ENCODE results near the gene HTR4. TPM values are rescaled to one million over a fixed set of nuclear protein-coding genes. Genes with fewer than 3 reads are reported as not detected.

HTR4 gene
- polyA plus RNA-seq, 2 of the 4 experiments (the other 2 are of a cell fraction): not detected

DNA sequence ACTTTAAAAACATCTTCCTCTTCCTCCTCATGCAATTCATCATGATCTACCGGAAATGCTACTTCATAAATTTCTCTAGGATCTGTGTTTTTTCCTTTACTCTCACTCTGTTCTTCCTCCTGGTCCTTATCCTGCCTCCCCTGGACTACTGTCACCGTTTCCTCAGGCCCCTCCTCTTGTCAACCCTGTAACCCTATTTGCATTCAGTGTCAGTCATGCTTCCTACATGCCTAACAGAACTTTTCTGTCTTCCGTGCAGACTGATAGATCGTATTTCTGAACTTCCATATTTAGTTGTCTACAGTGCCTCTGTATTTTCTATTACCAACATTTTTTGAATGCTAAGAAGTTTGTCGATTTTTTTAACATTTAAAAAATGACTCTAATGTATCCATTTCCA is 27.3 kb downstream of the HTR4 start (continued):
- TF ChIP-seq, protein P1, sequence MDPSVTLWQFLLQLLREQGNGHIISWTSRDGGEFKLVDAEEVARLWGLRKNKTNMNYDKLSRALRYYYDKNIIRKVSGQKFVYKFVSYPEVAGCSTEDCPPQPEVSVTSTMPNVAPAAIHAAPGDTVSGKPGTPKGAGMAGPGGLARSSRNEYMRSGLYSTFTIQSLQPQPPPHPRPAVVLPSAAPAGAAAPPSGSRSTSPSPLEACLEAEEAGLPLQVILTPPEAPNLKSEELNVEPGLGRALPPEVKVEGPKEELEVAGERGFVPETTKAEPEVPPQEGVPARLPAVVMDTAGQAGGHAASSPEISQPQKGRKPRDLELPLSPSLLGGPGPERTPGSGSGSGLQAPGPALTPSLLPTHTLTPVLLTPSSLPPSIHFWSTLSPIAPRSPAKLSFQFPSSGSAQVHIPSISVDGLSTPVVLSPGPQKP (IDR thresholded peaks at IDR 0.05; ENCODE audit: low read depth, low read length): no peak
- TF ChIP-seq, protein P2, sequence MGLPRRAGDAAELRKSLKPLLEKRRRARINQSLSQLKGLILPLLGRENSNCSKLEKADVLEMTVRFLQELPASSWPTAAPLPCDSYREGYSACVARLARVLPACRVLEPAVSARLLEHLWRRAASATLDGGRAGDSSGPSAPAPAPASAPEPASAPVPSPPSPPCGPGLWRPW (IDR thresholded peaks at IDR 0.05): no peak
- no peak for TF ChIP-seq MAFK (IDR thresholded peaks at IDR 0.05; ENCODE audit: partially characterized antibody)

DNA sequence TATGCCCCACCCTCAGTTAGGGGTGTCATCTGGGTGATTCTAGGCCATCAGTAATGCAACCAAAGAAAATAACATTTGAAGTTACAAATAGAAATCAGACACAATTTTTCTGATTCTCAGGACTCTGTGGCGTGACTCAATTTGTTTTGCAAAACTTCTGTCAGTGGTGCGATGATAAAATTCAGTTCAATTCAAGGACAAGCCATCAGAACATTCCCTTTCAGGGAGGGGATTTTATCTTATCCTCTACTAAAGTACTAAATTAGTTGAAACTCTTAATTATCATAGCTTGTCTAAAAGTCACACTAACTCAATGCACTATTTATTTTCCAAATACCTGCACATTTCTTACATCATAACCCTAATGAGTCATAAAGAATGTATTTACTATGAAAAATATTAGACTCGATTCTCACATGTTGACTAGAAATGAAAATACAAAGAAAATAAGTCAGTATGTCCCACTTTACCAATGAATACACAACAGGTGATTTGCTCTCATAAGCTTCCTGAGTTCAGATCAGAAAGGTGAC is 28.2 kb downstream of the HTR4 start:
- FAIRE-seq: no peak
- Histone ChIP-seq H3K4me2 (no peak overlapping the region), H3K4me3 (no peak overlapping the region), H3K9me3 (no peaks in the 10 kb centered on the region), H3K27ac (no peak overlapping the region), H3K4me1 (no peaks in the 10 kb centered on the region)
- no peak for TF ChIP-seq RAD21 (conservative IDR thresholded peaks at IDR 0.05 in 1 of 2, IDR thresholded peaks at IDR 0.05 in 1 of 2)
- no peak for TF ChIP-seq POLR2A (IDR thresholded peaks at IDR 0.05; ENCODE audit: low read length)
- no peak for TF ChIP-seq JUNB (IDR thresholded peaks at IDR 0.05)
- TF ChIP-seq FOSL2 (IDR thresholded peaks at IDR 0.05): no peak
- TF ChIP-seq FOSL2 (CRISPR knock-in tag; IDR thresholded peaks at IDR 0.05): peak; percentile 12; the same call in 1 of the 2 replicates
- 15% methylated on average over 3 of the region's 3 CpGs for WGBS (ENCODE audit: missing lambda C conversion rate)
- ChIA-PET POLR2A (no interaction called here), CTCF (no interaction called here)
- ATAC-seq: no peak
- no peak for DNase-seq (ENCODE audit: low read depth in 1 of 2, low spot score in 1 of 2)

DNA sequence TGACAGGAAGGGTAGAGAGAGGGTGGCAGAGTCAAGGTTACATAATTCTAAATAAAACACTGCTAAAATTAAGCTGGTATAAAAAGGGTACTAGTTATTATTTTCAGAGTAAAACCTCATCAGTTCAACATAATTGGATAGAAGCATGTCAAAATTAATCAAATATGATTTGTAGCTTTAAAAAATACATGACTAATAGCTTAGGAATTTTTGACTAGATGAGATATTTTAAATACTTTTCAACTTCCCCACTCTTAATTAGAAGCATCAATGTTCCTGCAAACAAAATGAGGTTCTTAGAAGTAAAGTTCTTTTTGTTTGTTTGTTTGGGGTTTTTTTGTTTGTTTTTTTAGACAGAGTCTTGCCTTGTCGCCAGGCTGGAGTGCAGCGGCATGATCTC is 29.1 kb downstream of the HTR4 start:
- 40% methylated on average over 2 of the region's 2 CpGs for WGBS (ENCODE audit: missing lambda C conversion rate)
- ChIA-PET CTCF (interaction anchor here (1.0 kb wide), 1 partner anchor 9 kb away, joined by 3 read pairs; no protein-coding TSS in a partner anchor), POLR2A (no interaction called here)
- no peak overlapping the region for H3K27ac ChIP-seq
- H3K4me2 ChIP-seq: no peak overlapping the region
- H3K4me1 ChIP-seq: no peaks in the 10 kb centered on the region
- H3K9me3 ChIP-seq: no peaks in the 10 kb centered on the region
- ATAC-seq (no peak), DNase-seq (ENCODE audit: low read depth in 1 of 2, low spot score in 1 of 2) (no peak), FAIRE-seq (no peak)
- no peak for TF ChIP-seq EP300 (IDR thresholded peaks at IDR 0.05)
- no peak for TF ChIP-seq FOSL2 (IDR thresholded peaks at IDR 0.05)
- peak; percentile 30; the same call in 1 of the 2 replicates for TF ChIP-seq FOSL2 (CRISPR knock-in tag; IDR thresholded peaks at IDR 0.05)
- TF ChIP-seq HEYL (CRISPR knock-in tag; IDR thresholded peaks at IDR 0.05): no peak
- H3K4me3 ChIP-seq: no peak overlapping the region

DNA sequence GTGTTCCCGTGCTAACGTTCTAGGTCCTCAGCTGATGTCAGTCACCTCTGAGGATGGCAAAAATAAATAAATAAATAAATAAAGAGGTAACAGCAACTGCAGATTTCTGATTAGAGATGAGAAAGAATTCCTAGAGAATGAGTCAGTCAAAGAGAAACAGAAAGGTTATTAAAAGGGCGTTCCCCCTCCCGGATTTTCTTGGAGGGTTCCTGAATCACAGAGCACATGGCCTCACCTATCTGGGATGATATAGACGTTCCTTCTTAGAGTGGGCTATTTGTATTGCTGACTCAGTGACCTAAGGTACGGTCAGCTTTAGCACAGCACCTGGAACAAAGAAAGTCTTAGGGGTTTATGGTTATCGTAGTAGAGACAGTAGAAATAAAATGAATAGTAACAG is 30.6 kb downstream of the HTR4 start:
- Histone ChIP-seq H3K4me2 (no peak overlapping the region), H3K9me3 (no peaks in the 10 kb centered on the region), H3K4me1 (no peaks in the 10 kb centered on the region), H3K27ac (no peak overlapping the region), H3K4me3 (no peak overlapping the region)
- TF ChIP-seq ZFP36 (IDR thresholded peaks at IDR 0.05; ENCODE audit: borderline replicate concordance, partially characterized antibody): no peak
- no peak for TF ChIP-seq EP300 (IDR thresholded peaks at IDR 0.05)
- TF ChIP-seq, protein P3, sequence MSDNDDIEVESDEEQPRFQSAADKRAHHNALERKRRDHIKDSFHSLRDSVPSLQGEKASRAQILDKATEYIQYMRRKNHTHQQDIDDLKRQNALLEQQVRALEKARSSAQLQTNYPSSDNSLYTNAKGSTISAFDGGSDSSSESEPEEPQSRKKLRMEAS (IDR thresholded peaks at IDR 0.05): no peak
- TF ChIP-seq MYC (IDR thresholded peaks at IDR 0.05; ENCODE audit: borderline replicate concordance, low read length): no peak
- TF ChIP-seq, protein P4, sequence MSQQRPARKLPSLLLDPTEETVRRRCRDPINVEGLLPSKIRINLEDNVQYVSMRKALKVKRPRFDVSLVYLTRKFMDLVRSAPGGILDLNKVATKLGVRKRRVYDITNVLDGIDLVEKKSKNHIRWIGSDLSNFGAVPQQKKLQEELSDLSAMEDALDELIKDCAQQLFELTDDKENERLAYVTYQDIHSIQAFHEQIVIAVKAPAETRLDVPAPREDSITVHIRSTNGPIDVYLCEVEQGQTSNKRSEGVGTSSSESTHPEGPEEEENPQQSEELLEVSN (IDR thresholded peaks at IDR 0.05; ENCODE audit: borderline replicate concordance, low read depth): no peak
- TF ChIP-seq RFX5 (IDR thresholded peaks at IDR 0.05): no peak
- no peak for TF ChIP-seq POLR2A (IDR thresholded peaks at IDR 0.05; ENCODE audit: low read length)
- TF ChIP-seq NPAS2 (CRISPR knock-in tag; IDR thresholded peaks at IDR 0.05; ENCODE audit: borderline replicate concordance): no peak
- TF ChIP-seq EHF (CRISPR knock-in tag; IDR thresholded peaks at IDR 0.05): no peak
- no peak for TF ChIP-seq ZSCAN20 (CRISPR knock-in tag; IDR thresholded peaks at IDR 0.05)
- TF ChIP-seq TP53 (CRISPR knock-in tag; IDR thresholded peaks at IDR 0.05): no peak
- no peak for TF ChIP-seq HEYL (CRISPR knock-in tag; IDR thresholded peaks at IDR 0.05)
- TF ChIP-seq BHLHE40 (IDR thresholded peaks at IDR 0.05; ENCODE audit: low read depth, low read length): no peak
- no peak for TF ChIP-seq HDAC2 (IDR thresholded peaks at IDR 0.05)
- TF ChIP-seq FOSB (CRISPR knock-in tag; IDR thresholded peaks at IDR 0.05): no peak
- TF ChIP-seq KDM1A (IDR thresholded peaks at IDR 0.05; ENCODE audit: low read depth): no peak
- no peak for ATAC-seq
- 8% methylated on average over 7 of the region's 7 CpGs for WGBS (ENCODE audit: missing lambda C conversion rate)
- FAIRE-seq: no peak
- ChIA-PET CTCF (no interaction called here), POLR2A (no interaction called here)
- DNase-seq (ENCODE audit: low read depth in 1 of 2, low spot score in 1 of 2): no peak
